Stomach (tissue), 9 donors: ENCODE results near the gene HAAO. TPM values are rescaled to one million over a fixed set of nuclear protein-coding genes. Genes with fewer than 3 reads are reported as not detected.

Experiments
- DNase-seq, 2 donors: peaks; one replicate each; pipeline versions ENCODE4 v3.0.0 to v3.0.0-alpha.2; 2013 to 2019
- H3K27ac ChIP-seq, 5 donors: fragments of 200-600 bp in 4 of 5; sonication (generic) in 4 of 5; one replicate each; pipeline ENCODE4 v1.5.1; 2013 to 2019; ENCODE audit warnings: mild to moderate bottlenecking in 1 of 5, moderate library complexity in 1 of 5
- H3K27me3 ChIP-seq, 3 donors: fragments of 200-600 bp; sonication (generic); one replicate each; pipeline ENCODE4 v1.5.1; 2017 to 2019; ENCODE audit warnings: mixed run types in 1 of 3
- H3K36me3 ChIP-seq, 4 donors: fragments of 200-600 bp; sonication (generic); 1 replicate in 3 of 4; 2 replicates in 1 of 4; pipeline ENCODE4 v1.5.1; 2016 to 2019
- H3K4me1 ChIP-seq, 4 donors: fragments of 200-600 bp; sonication (generic); one replicate each; pipeline ENCODE4 v1.5.1; 2016 to 2019
- H3K4me3 ChIP-seq, 4 donors: fragments of 200-600 bp; sonication (generic) in 3 of 4; one replicate each; pipeline ENCODE4 v1.5.1; 2016 to 2019; ENCODE audit warnings: mild to moderate bottlenecking in 1 of 4
- H3K9me3 ChIP-seq, 4 donors: fragments of 200-600 bp; sonication (generic); one replicate each; pipeline ENCODE4 v1.5.1; 2016 to 2019
- EP300 ChIP-seq: sonication (generic); formaldehyde crosslinking; IDR thresholded peaks from one replicate; pipeline ENCODE4 v1.6.1; 2017; ENCODE audit warnings: antibody characterized with exemption
- POLR2A ChIP-seq, 4 donors: fragments of 450-650 bp; IDR thresholded peaks; one replicate each; pipeline ENCODE4 v1.6.1; 2016; ENCODE audit warnings: antibody characterized with exemption in 4 of 4, control low read depth in 2 of 4, mild to moderate bottlenecking in 1 of 4, moderate library complexity in 1 of 4
- POLR2AphosphoS5 ChIP-seq, 3 donors: sonication (generic); formaldehyde crosslinking; IDR thresholded peaks; one replicate each; pipeline ENCODE4 v1.6.1; 2016; ENCODE audit warnings: antibody characterized with exemption in 3 of 3
- WGBS, 5 donors: extraction: QIAGEN DNeasy Blood & Tissue Kit in 3 of 5; methylation state at CpG; one replicate each; pipeline versions ENCODE4 v1.1.5 to v1.1.7; 2013 to 2018; 5-methylcytosine and 5-hydroxymethylcytosine counted together
- intact Hi-C: fragments of 100-400 bp; cut with DNase I; formaldehyde crosslinking; loops from one replicate; pipeline ENCODE4 v1.15.1; 2023; ENCODE audit warnings: low total_unique reads
- polyA plus RNA-seq, 3 donors: library from polyadenylated mRNA; stranded (reverse); fragments of 200-250 nt; gene quantifications; one replicate each; pipeline ENCODE4 v1.2.3, GENCODE V29; 2013
- total RNA-seq, 5 donors: library from RNA; depleted of rRNA; stranded (reverse); fragments of >200 nt; gene quantifications; one replicate each; pipeline versions ENCODE4 v1.1.0 to v1.2.3, GENCODE V29; 2014 to 2016
- TF ChIP-seq, protein P1 (sequence below), 7 experiments: fragments of 450-650 bp in 4 of 7; fragments of 200-600 bp in 3 of 7; sonication (generic) in 3 of 7; IDR thresholded peaks; one replicate each; pipeline ENCODE4 v1.5.1; 2016 to 2019; ENCODE audit warnings: antibody characterized with exemption in 7 of 7, control low read depth in 2 of 7, mild to moderate bottlenecking in 1 of 7
- donor health status: healthy with polysubstance abuse.
- donor health status: Bipolar disorder and iron deficiency.
- donor health status: healthy.

The HAAO gene
- total and polyA plus RNA-seq, 8 donors = 0.89 to 23.5 (median 12.7) TPM; not detected in 2

DNA sequence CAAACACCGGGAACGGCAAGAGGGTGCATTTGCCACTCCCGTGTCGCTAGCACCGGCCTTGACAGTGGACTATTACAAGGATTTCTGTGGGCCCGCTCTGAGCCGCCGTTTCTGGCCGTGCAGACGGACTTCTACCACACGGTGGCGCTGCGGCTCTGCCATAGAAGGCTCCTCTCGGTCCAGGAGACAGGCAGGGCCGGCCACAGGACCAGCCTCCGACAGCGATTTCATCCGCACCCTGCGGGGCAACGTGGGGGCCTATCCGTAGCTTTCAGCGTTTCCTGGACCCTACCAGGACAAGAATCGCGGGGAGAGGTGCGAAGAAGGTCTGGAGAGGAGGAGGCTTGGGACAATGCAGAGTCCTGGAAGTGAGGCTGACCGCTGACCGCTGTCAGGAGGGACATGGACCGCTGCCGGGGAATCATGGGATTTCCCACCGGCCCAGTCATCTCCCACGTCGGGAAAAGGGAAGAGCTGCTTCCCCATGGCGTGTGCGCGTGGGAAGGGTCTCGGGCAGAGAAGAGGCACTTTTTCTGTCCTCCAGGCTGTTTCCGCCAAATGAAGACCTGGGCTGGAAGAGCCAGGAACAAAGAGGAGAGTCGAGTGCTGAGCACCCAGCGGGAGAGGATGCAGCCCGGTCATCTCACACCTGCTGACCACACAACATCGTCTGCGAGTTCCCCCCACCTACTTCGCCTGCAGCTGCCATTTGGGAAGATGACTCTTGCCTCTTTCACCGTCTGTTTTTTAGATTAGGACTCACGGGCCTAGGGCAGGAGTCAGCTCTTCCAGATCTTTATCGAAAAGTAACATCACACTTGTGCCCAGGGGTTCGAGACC, 35.5 kb upstream of the HAAO start:
- Histone ChIP-seq H3K9me3 (no peaks in the 10 kb centered on the region), H3K27ac (peak overlapping the region in 3 of 5 donors; percentile 28 to 76 (median 38)), H3K36me3 (no peaks in the 10 kb centered on the region), H3K27me3 (no peaks in the 10 kb centered on the region), H3K4me1 (peaks cover 5 to 34% (median 24%) of the 10 kb centered on the region in 4 donors), H3K4me3 (peak overlapping the region; percentile 33 to 36 (median 34))
- TF ChIP-seq EP300 (no peak), POLR2AphosphoS5 (IDR thresholded peaks at IDR 0.05) (peak in 1 of 3 donors; percentile 36)
- TF ChIP-seq, protein P1, sequence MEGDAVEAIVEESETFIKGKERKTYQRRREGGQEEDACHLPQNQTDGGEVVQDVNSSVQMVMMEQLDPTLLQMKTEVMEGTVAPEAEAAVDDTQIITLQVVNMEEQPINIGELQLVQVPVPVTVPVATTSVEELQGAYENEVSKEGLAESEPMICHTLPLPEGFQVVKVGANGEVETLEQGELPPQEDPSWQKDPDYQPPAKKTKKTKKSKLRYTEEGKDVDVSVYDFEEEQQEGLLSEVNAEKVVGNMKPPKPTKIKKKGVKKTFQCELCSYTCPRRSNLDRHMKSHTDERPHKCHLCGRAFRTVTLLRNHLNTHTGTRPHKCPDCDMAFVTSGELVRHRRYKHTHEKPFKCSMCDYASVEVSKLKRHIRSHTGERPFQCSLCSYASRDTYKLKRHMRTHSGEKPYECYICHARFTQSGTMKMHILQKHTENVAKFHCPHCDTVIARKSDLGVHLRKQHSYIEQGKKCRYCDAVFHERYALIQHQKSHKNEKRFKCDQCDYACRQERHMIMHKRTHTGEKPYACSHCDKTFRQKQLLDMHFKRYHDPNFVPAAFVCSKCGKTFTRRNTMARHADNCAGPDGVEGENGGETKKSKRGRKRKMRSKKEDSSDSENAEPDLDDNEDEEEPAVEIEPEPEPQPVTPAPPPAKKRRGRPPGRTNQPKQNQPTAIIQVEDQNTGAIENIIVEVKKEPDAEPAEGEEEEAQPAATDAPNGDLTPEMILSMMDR (IDR thresholded peaks at IDR 0.05) = peak in 5 of 7 experiments; percentile 83 to 92 (median 88)
- peak; percentile 93 to 95 for DNase-seq
- WGBS, 5 donors = 28 to 37% (median 30%) methylated on average over 41 to 47 of the region's 47 CpGs
- intact Hi-C loops = no loop called here

DNA sequence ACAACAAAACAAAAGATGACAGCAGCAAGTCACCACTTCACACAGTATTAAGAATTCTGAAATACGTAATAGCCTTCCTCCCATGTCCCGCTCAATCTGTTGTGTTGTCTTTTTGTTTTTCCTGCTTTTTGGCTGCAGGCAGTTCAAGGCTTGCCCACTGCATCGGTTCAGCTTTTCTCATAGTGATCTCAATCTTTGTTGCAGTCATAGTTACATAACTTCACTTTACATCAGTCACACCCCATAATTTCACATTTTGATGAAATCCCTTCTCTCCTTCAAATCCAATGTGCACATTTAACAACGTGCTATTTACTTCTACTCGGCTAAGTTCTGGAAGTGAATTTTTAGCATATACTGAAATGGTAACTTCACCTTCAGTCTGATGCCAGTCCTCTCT, 33.8 kb upstream of the HAAO start:
- no peak for TF ChIP-seq POLR2A (IDR thresholded peaks at IDR 0.05)
- Histone ChIP-seq H3K4me1 (peaks cover 5 to 34% (median 24%) of the 10 kb centered on the region in 4 donors), H3K4me3 (no peak overlapping the region), H3K27me3 (no peaks in the 10 kb centered on the region), H3K36me3 (no peaks in the 10 kb centered on the region), H3K27ac (no peak overlapping the region), H3K9me3 (no peaks in the 10 kb centered on the region)
- no peak for DNase-seq
- intact Hi-C loops = no loop called here
- 80 to 93% (median 85%) methylated on average over 5 of the region's 5 CpGs for WGBS, 5 donors

DNA sequence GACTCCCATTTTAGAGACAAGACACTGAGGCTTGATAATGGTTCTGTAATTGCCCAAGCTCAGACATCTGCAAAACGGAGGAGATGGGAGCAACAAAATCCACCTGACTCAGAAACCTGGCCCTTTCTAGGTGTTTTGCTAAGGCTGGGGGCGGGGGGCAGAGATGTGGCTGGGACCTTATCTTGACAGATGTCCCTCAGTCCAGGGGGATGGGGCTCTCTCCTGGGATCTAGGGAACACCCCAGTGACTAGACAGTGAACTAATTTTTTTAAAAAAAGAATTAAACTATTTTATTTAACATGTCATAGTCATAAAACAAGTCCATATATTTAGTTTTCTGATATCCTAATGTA, 32.0 kb upstream of the HAAO start:
- 77 to 89% (median 80%) methylated on average over 2 of the region's 2 CpGs for WGBS, 5 donors
- H3K4me1 ChIP-seq = peaks cover 5 to 30% (median 24%) of the 10 kb centered on the region in 4 donors
- intact Hi-C loops = no loop called here
- H3K27me3 ChIP-seq = no peaks in the 10 kb centered on the region
- H3K4me3 ChIP-seq = no peak overlapping the region
- H3K9me3 ChIP-seq = no peaks in the 10 kb centered on the region
- H3K27ac ChIP-seq = no peak overlapping the region
- no peak for DNase-seq
- H3K36me3 ChIP-seq = no peaks in the 10 kb centered on the region
- TF ChIP-seq, protein P1 (IDR thresholded peaks at IDR 0.05) = no peak
- no peak for TF ChIP-seq EP300
- TF ChIP-seq POLR2AphosphoS5 (IDR thresholded peaks at IDR 0.05) = no peak
- no peak for TF ChIP-seq POLR2A (IDR thresholded peaks at IDR 0.05)

DNA sequence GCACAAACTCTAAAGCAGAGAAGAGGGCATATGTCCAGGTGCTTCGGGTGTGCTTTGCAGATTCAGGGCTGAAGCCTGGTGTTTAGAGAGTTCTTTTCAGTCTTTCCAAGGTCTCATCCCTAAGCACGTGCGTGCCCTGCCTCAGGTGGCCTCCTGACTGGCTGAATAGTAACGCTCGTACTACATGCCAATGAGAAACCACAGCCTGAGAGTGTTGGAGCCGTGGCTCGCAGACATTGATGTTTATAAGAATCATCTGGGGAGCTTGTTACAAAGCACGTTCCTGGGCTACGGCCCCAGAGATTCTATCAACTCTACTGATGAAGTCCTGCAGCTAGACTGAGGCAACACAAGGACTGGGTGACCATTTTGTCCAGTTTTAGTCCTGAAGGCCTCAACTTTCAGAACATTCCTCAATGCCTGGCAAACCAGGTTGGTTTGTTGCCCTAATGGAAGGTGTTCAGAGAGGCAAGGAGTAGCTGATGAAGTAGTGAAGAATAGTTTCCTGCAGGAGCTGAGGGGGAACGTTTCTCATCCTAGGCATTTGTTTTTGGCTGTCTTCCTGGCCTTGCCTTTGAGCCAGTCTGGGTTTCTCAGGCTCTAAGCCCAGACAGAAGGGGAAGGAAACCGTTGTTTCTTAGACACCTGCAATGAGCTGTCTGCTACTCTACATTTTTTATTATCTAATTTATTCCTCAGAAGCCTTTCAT, 31.5 kb upstream of the HAAO start:
- Histone ChIP-seq H3K27me3 (no peaks in the 10 kb centered on the region), H3K4me3 (no peak overlapping the region), H3K4me1 (peaks cover 5 to 27% (median 20%) of the 10 kb centered on the region in 4 donors), H3K27ac (no peak overlapping the region), H3K36me3 (no peaks in the 10 kb centered on the region), H3K9me3 (no peaks in the 10 kb centered on the region)
- DNase-seq = no peak
- intact Hi-C loops = no loop called here
- 47 to 59% (median 49%) methylated on average over 11 of the region's 11 CpGs for WGBS, 5 donors
- no peak for TF ChIP-seq POLR2A (IDR thresholded peaks at IDR 0.05)
- no peak for TF ChIP-seq EP300
- TF ChIP-seq POLR2AphosphoS5 (IDR thresholded peaks at IDR 0.05) = no peak
- TF ChIP-seq, protein P1 (IDR thresholded peaks at IDR 0.05) = no peak
